ENCODE measurements around the gene ELN. TPM values are rescaled to one million over a fixed set of nuclear protein-coding genes. Genes with fewer than 3 reads are reported as not detected.

ELN gene
- polyA plus RNA-seq, 1 experiment, result 619 TPM

GRCh38 chr7:74095135-74095534, 67.2 kb downstream of the ELN start:
- ChIA-PET CTCF (interaction anchor here (0.7 to 1.0 kb wide), 2 partner anchors 28 to 35 kb away, joined by 3 read pairs; no protein-coding TSS in a partner anchor), POLR2A (no interaction called here)
- peaks cover 6% of the 10 kb centered on the region for H3K36me3 ChIP-seq (ENCODE audit: control insufficient read depth, insufficient read depth, low read length)
- no peak for DNase-seq (ENCODE audit: low read depth)
- H3K27me3 ChIP-seq (ENCODE audit: control insufficient read depth, insufficient read depth, low read length), result no peaks in the 10 kb centered on the region
- no peak overlapping the region for H3K4me3 ChIP-seq (ENCODE audit: low read depth, low read length)
- TF ChIP-seq CTCF (IDR thresholded peaks at IDR 0.05; ENCODE audit: insufficient read depth, low read depth, low read length), result no peak

- TF ChIP-seq CTCF (IDR thresholded peaks at IDR 0.05; ENCODE audit: insufficient read depth, low read depth, low read length), result no peak
- POLR2A ChIA-PET, result interaction anchor here (0.7 to 1.0 kb wide), 2 partner anchors 76 to 82 kb away, joined by 4 read pairs; partner anchors contain the start of gene EIF4H
- peak; percentile 96 for DNase-seq (ENCODE audit: low read depth)
- H3K4me3 ChIP-seq (ENCODE audit: low read depth, low read length), result no peak overlapping the region
- no peaks in the 10 kb centered on the region for H3K27me3 ChIP-seq (ENCODE audit: control insufficient read depth, insufficient read depth, low read length)
- CTCF ChIA-PET, result interaction anchor here (0.6 to 2.5 kb wide), 3 partner anchors 58 to 303 kb away, joined by 3 to 5 read pairs (median 5); no protein-coding TSS in a partner anchor
- peaks cover 6% of the 10 kb centered on the region for H3K36me3 ChIP-seq (ENCODE audit: control insufficient read depth, insufficient read depth, low read length)
Measured at GRCh38 chr7:74097937-74098614, 70.1 kb downstream of the ELN start.

- Histone ChIP-seq H3K4me3 (ENCODE audit: low read depth, low read length) (no peak overlapping the region), H3K27me3 (ENCODE audit: control insufficient read depth, insufficient read depth, low read length) (no peaks in the 10 kb centered on the region), H3K36me3 (ENCODE audit: control insufficient read depth, insufficient read depth, low read length) (peaks cover 6% of the 10 kb centered on the region)
- ChIA-PET POLR2A (no interaction called here), CTCF (interaction anchor here (1.6 kb wide), 1 partner anchor 10 kb away, joined by 4 read pairs; no protein-coding TSS in a partner anchor)
- no peak for DNase-seq (ENCODE audit: low read depth)
- no peak for TF ChIP-seq CTCF (IDR thresholded peaks at IDR 0.05; ENCODE audit: insufficient read depth, low read depth, low read length)
Measured at GRCh38 chr7:74099031-74099430, 71.1 kb downstream of the ELN start.

GRCh38 chr7:74101061-74101681, 73.2 kb downstream of the ELN start:
- TF ChIP-seq CTCF (IDR thresholded peaks at IDR 0.05; ENCODE audit: insufficient read depth, low read depth, low read length), result no peak
- no peaks in the 10 kb centered on the region for H3K27me3 ChIP-seq (ENCODE audit: control insufficient read depth, insufficient read depth, low read length)
- peak; percentile 37 for DNase-seq (ENCODE audit: low read depth)
- POLR2A ChIA-PET, result no interaction called here
- H3K36me3 ChIP-seq (ENCODE audit: control insufficient read depth, insufficient read depth, low read length), result peaks cover 16% of the 10 kb centered on the region
- no peak overlapping the region for H3K4me3 ChIP-seq (ENCODE audit: low read depth, low read length)
- CTCF ChIA-PET, result interaction anchor here (1.4 kb wide), 1 partner anchor 105 kb away, joined by 4 read pairs; no protein-coding TSS in a partner anchor

- peaks cover 24% of the 10 kb centered on the region for H3K36me3 ChIP-seq (ENCODE audit: control insufficient read depth, insufficient read depth, low read length)
- ChIA-PET CTCF (interaction anchor here (2.0 kb wide), 1 partner anchor 298 kb away, joined by 7 read pairs; no protein-coding TSS in a partner anchor), POLR2A (no interaction called here)
- no peak overlapping the region for H3K4me3 ChIP-seq (ENCODE audit: low read depth, low read length)
- TF ChIP-seq CTCF (IDR thresholded peaks at IDR 0.05; ENCODE audit: insufficient read depth, low read depth, low read length), result no peak
- DNase-seq (ENCODE audit: low read depth), result no peak
- no peaks in the 10 kb centered on the region for H3K27me3 ChIP-seq (ENCODE audit: control insufficient read depth, insufficient read depth, low read length)
Measured at GRCh38 chr7:74103219-74103772, 75.3 kb downstream of the ELN start.
